GM18520 (cell line): ENCODE data around the gene SCGN.

Source experiments
- ATAC-seq: cut with Tn5 transposase; IDR thresholded peaks from one replicate; pipeline ENCODE4 v1.9.1; 2021; ENCODE audit not compliant: unreplicated experiment

SCGN gene, protein sequence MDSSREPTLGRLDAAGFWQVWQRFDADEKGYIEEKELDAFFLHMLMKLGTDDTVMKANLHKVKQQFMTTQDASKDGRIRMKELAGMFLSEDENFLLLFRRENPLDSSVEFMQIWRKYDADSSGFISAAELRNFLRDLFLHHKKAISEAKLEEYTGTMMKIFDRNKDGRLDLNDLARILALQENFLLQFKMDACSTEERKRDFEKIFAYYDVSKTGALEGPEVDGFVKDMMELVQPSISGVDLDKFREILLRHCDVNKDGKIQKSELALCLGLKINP

GRCh38 chr6:25652007-25652515 lies at the start of gene SCGN:
Gene SCGN (plus strand): TSS chr6:25652215. CDS start chr6:25652404, 189 bp downstream.
- no peak for ATAC-seq

DNA sequence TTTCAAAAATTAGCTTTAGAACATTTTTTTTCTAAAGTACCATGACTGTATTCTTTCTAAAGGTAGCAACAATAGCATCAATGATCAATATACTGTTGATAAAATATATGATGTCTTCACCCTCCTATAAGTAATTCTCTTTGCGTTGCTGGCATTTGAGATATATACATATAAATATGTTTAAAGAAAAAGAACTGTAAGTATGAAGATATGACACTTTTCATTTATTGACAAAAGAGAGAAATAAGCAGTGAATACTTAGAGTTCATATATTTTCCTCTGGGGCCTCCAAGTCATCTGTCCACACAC lies 49.4 kb upstream of the SCGN start:
- no peak for ATAC-seq

DNA sequence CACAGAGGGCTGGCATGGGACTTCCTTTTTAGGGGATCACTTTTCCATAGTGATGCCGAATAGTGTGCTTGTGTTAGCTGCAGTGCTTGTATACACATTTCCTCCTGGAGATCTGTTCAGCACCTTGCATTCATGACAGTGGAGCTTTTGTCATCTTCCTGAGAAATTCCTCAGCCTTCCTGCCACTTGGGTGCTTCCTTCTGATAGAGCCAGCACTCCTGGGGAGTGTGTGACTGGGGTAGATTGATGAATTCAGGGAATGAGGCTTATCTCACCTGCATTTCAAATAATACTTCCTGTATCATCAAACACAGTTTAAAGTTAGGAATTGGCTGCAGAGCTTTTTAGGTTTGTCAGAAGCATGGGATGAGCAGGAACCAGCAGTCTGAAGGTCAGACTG lies 48.8 kb upstream of the SCGN start:
- ATAC-seq: no peak

DNA sequence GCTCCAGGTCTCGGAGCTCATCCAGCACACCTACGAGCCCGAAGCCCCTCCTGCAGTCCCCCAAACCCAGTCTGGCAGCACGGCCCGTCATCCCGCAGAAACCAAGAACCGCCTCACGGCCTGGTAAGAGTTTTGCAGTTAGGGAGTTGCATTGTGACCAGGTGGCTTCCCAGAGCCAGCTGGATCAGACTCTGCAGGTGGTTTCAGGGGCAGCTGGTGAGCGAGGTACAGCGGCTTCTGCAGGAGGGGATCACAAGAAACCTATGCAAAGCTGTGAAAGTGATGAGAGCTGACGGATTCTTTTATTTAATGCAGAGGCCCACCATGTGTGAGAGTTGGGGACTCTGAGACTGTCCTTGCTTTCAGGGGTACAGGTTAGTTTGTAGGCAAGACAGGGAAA lies 45.9 kb upstream of the SCGN start:
- ATAC-seq: no peak

GRCh38 chr6:25608558-25609174 lies 43.3 kb upstream of the SCGN start:
- no peak for ATAC-seq

DNA sequence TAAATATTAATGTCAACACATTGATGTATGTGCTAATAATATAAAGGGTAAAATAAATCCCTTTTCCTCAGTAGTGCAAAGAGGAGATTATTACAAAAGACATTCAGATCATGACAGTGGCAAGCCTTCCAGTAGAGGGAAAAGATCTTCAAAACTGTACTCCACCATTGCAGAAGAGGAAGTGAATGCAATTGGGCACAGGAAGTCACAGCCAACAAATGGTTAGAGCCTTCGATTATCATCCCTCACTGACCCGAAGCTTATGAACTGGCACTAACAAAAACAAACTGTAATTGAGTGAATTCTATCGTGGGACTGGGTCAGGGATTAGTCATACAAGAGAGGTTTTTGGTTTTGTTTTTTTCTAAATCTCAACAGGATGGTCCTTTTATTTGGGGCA lies 39.3 kb upstream of the SCGN start:
- ATAC-seq: no peak

- ATAC-seq: no peak
Observed at GRCh38 chr6:25613415-25613814, 38.6 kb upstream of the SCGN start.

- ATAC-seq: no peak
Observed at GRCh38 chr6:25614052-25614451, 38.0 kb upstream of the SCGN start.

- no peak for ATAC-seq
Observed at GRCh38 chr6:25615471-25615870, 36.5 kb upstream of the SCGN start.

DNA sequence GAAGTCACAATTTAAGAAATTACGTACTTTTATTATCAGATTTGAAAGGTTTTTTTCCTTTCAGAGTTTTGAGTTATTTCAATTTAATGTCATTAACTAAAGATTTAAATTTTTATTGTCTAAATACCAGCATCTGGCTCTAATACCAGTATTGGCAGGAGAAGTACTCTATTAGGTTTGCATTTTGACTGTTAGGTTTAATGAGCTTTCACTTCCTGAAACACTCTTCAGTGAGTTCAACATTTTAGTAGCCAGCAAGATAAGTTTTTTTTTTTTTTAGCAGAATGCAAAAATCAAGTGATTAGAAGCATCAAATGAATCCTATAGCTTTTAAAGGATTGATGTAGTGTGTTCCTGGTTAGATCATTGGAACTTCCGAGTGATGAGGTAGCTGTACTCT lies 34.0 kb upstream of the SCGN start:
- ATAC-seq: no peak

GRCh38 chr6:25619217-25619616 lies 32.8 kb upstream of the SCGN start:
- ATAC-seq: no peak

DNA sequence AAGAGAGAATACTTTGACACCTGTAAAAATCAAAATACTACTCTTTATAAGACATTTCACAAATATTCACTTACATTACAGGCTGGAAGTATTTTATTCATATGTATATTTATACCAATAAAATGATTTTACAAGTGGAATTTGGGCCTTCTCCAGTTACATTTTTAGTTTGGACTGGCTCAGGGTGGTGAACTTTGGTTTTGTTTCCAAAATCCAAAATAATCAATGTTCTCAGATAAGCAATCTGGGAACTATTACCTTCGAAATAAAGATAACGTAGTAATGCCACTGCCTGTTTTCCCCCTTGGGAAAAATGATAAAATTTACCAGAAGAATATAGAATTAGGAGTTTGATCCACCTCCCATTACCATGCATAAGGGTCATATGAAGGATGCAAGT lies 31.6 kb upstream of the SCGN start:
- no peak for ATAC-seq

GRCh38 chr6:25623065-25623464 lies 28.9 kb upstream of the SCGN start:
- ATAC-seq: no peak

DNA sequence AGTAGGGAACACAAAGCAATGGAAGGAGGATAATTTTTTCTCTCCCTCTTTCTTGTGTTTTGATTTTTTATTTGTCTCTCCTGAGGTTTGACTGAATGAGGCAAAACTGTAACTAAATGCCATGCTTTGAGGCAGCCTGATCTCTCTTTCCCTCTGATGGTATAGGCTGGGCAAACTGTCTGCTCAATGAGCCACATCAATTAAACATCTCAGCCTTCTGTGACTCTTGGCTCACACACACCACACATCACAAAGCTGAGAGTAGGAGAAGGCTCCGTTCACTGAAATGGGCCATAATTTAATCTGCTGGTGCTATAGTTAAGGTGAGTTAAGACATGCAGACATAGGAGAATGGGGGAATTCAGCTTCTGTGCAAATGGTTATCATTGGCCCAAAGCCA lies 28.1 kb upstream of the SCGN start:
- ATAC-seq: no peak

DNA sequence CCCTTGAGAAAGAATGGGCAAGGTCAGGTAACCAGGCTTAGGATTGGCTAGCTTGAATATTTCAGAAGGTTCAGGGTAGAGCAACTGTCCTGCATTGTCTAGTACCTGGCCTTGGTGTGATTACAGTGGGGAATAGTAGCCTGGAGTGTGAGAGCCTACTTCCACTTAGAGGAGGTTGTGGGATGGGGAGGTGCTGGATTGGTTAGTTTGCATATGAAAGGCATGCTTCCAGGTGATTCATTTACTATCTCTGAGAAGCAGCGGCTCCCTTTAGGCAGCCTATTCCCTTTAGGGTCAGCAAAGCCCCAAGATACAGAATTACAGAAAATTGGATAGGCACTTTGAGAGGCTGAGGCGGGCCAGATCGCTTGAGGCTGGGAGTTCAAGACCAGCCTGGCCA lies 25.0 kb upstream of the SCGN start:
- no peak for ATAC-seq

- ATAC-seq: no peak
Observed at GRCh38 chr6:25628471-25629197, 23.4 kb upstream of the SCGN start.

GRCh38 chr6:25629198-25629576 lies 22.8 kb upstream of the SCGN start:
- ATAC-seq: no peak

DNA sequence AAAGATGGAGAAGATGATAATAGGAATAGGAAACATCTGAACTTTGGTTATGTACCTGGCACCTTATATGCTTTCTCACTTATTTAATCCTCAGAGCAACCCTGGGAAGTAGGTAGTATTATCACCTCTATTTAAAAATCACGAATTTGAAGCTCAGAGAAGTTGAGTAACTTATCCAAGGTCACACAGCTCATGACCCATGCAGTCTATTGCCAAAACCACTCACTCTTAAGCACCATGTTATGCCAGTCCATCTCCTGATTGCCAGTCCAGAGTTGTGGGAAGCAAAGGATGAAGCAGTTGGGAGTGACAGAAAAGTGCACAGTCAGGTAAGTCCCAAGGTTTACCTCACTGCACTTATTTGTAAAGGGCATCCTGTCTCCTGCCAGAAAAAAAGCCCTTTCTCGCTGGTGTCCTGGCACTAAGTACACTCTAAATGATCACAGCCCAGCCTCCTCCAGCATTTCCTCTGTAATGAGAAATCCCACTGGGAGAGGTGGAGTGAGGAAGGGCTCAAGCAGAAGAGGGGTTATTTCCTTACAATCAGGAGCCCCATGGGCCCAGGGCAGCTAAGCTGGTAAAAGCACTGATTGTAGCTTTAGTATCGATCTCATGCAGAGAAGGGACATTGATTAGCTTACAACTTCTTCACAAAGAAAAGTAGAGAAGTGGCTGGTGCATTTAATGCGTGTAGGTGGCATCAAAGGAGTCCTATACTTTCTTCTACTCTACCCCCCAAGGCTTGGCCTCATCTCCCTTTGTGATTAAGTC lies 21.3 kb upstream of the SCGN start:
- ATAC-seq: no peak

DNA sequence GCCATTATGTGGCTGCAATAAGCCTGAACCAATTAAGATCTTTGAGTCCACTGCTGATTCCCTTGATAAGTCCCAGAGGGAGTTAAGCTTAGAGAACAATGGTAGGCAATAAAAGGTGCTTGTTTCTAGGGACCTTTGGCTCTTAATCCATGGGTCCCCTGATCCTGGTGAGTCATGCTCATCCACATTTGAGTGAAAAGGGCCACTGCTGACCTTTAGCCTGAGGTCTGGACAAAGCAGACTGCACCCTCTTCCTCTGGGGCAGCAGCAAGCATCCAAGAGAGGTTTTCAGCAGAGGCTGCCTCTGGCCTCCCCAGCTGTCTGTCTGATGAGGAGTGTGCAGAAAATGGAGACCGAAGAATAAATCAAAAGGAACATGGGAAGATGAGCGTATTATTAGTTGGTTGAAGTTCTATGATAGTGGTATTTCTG lies 16.1 kb upstream of the SCGN start:
- no peak for ATAC-seq

- ATAC-seq: no peak
Observed at GRCh38 chr6:25637211-25637610, 14.8 kb upstream of the SCGN start.

DNA sequence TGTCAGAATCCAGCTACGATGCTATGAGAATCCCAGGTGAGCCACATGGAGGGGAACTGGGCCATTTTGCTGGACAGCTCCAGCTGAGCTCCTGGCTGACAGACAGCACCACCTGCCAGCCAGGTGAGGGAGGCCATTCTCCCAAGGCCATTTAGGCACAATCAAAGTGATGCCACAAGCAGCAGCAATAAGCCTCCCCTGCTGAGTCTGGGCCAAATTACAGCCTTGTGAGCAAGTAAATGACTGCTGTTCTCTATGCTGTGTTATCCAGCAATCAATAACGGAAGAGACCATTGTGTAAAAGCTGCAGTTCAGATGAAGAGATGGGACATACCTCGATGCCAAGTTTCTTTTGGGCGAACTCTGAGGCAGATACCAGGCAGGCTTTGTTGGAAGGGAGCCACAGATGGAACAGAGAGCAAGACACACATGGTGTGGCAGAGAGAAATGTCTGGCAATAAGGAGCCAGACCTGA lies 14.0 kb upstream of the SCGN start:
- no peak for ATAC-seq
